Astrocyte (in vitro differentiated cells and primary cell): ENCODE data around the gene TXLNB.

ENCODE experiments used
- EZH2 ChIP-seq: IDR thresholded peaks from 2 replicates; pipeline ENCODE4 v1.6.1; 2012; ENCODE audit warnings: mild to moderate bottlenecking, low read length, inconsistent platforms; ENCODE audit not compliant: insufficient read depth
- TF ChIP-seq, protein P1 (sequence below): IDR thresholded peaks from 2 replicates; pipeline ENCODE4 v1.5.1; 2011; ENCODE audit warnings: low read depth, mild to moderate bottlenecking, inconsistent platforms, low read length, moderate library complexity; ENCODE audit not compliant: insufficient read depth

DNA sequence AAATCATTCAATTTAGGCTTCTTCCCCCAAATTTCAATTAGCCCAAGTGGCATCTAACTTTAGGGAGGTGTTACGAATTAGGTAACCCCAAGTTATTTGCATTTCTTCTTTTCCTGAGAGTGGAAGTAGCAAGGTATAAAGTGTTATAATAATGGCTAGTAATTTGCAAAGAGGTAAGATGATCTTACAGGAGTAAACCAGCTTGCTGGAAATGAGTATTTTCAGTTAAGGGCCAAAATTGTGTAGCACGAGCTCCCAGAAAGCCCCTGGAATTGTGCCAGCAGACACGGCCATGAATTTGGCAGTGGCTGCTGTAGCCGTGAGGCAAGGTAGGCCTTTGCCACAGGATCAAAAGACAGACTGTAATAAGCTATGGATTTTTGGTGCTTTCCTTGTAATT is 44.7 kb upstream of the TXLNB start:
- TF ChIP-seq, protein P1, sequence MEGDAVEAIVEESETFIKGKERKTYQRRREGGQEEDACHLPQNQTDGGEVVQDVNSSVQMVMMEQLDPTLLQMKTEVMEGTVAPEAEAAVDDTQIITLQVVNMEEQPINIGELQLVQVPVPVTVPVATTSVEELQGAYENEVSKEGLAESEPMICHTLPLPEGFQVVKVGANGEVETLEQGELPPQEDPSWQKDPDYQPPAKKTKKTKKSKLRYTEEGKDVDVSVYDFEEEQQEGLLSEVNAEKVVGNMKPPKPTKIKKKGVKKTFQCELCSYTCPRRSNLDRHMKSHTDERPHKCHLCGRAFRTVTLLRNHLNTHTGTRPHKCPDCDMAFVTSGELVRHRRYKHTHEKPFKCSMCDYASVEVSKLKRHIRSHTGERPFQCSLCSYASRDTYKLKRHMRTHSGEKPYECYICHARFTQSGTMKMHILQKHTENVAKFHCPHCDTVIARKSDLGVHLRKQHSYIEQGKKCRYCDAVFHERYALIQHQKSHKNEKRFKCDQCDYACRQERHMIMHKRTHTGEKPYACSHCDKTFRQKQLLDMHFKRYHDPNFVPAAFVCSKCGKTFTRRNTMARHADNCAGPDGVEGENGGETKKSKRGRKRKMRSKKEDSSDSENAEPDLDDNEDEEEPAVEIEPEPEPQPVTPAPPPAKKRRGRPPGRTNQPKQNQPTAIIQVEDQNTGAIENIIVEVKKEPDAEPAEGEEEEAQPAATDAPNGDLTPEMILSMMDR: no peak
- TF ChIP-seq EZH2: no peak
